Measurements from ENCODE around the gene SLC6A18. TPM values are rescaled to one million over a fixed set of nuclear protein-coding genes. Genes with fewer than 3 reads are reported as not detected.

SLC6A18 gene
- total and polyA plus RNA-seq, 9 of the 15 experiments (the other 6 are each of a cell fraction or from before 2014, with no cell fraction given) = not detected

DNA sequence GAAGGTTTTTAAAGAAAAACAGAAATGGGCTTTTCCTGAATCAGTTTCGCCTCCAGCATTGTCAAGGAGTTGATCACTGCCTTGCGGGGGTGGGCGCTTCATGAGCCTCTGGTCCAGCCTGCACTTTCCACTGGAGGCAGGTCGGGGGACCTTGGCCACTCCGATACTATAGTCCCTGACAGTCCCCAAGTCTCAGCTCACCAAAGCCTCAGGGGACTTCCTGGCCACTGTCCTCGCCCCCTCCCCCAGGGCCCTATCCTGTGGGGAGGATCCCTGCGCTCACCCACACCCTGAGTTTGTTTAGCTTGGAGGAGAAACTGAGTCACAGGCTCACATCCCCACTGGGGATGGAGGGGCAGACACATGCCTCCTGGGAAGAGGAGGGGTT, 22.4 kb upstream of the SLC6A18 start:
- Histone ChIP-seq H2AFZ (ENCODE audit: low read depth, low read length) (no peak overlapping the region), H3K9ac (ENCODE audit: insufficient read depth in 1 of 2, low read depth in 2 of 2, low read length in 2 of 2) (no peak overlapping the region; a peak in 1 of 4 replicates), H4K20me1 (replicated peaks; ENCODE audit: control insufficient read depth, insufficient read depth, low read length) (0 out of 2 replicates have a peak, but pooled peaks cover 5% of the 10 kb centered on the region), H3K9me3 (replicated peaks; ENCODE audit: control insufficient read depth, insufficient read depth, low read depth, low read length) (no peaks in the 10 kb centered on the region), H3K4me3 (no peak overlapping the region), H3K36me3 (ENCODE audit: control insufficient read depth, insufficient read depth, low read length) (no peaks in the 10 kb centered on the region), H3K4me1 (replicated peaks in 1 of 2; ENCODE audit: control insufficient read depth in 2 of 2, insufficient read depth in 2 of 2, low read length in 2 of 2) (peaks cover 42 to 87% of the 10 kb centered on the region in 2 experiments), H3K4me2 (ENCODE audit: insufficient read depth, low read length) (no peak overlapping the region), H3K27me3 (ENCODE audit: control insufficient read depth in 2 of 2, insufficient read depth in 2 of 2, low read length in 2 of 2) (peaks cover 0 to 21% of the 10 kb centered on the region in 2 experiments; a peak in 3 of 5 replicates), H3K9me1 (ENCODE audit: control insufficient read depth, insufficient read depth, low read length) (no peaks in the 10 kb centered on the region), H3K79me2 (ENCODE audit: control insufficient read depth, insufficient read depth, low read length) (no peaks in the 10 kb centered on the region; the same call in 2 of the 3 replicates), H3K27ac (ENCODE audit: extremely low read depth, low read depth, low read length) (no peak overlapping the region)
- FAIRE-seq (peak; percentile 51), ATAC-seq (no peak), DNase-seq (ENCODE audit: extremely low read depth in 1 of 4, low spot score in 3 of 4) (no peak)
- ChIA-PET CTCF (ENCODE audit: low intra/inter-chr PET ratio) (interaction anchor here (0.8 to 3.0 kb wide), 2 partner anchors 28 to 35 kb away, joined by 3 to 25 read pairs; no protein-coding TSS in a partner anchor), POLR2A (interaction anchor here (0.7 to 1.1 kb wide), 2 partner anchors 16 to 20 kb away, joined by 3 read pairs; no protein-coding TSS in a partner anchor)
- in situ Hi-C loops (cut with MboI) (no loop called here), intact Hi-C loops (cut with micrococcal nuclease) (no loop called here)
- TF ChIP-seq ZNF253 (CRISPR knock-in tag; conservative IDR thresholded peaks at IDR 0.05) = no peak
- TF ChIP-seq EGR1 (conservative IDR thresholded peaks at IDR 0.05) = peak; percentile 18; the same call in 1 of the 2 replicates
- BruUV-seq (replicated peaks) = no TSS peak
- WGBS (ENCODE audit: insufficient coverage, low coverage, missing lambda C conversion rate) = 61% methylated on average over 7 of the region's 7 CpGs

DNA sequence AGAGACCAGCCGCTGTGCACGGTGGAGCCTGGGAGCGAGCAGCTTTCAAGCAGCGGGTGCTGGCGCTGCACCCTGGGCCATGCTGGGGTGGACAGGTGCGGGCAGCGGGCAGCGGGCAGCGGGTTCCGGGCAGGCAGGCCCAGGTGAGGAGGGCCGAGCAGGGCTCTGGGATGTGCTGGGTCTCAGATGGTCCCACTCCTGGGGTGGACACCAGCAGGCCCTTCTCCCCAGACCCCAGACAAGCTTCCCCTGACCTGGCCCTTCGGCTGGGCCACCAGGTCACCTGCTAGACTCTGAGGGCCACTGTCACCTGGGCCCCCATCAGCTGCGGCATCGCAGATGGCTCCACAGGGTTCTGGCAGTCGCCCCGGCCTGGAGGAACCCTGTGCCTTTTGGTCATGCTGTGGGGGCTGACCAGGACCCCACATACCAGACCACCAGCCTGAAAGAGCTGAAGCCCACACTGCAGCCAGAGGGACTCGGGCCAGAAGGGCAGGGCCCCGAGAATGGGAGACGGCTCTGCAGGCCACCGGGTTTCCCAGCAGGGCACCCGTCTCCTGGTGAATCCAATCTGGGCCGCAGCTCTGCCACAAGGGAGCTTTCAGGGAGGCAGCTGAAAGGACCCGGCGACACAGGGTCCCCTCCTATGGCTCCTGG, 21.7 kb upstream of the SLC6A18 start:
- Histone ChIP-seq H3K27me3 (ENCODE audit: control insufficient read depth in 2 of 2, insufficient read depth in 2 of 2, low read length in 2 of 2) (peaks cover 0 to 26% of the 10 kb centered on the region in 2 experiments; a peak in 3 of 5 replicates), H3K9ac (ENCODE audit: insufficient read depth in 1 of 2, low read depth in 2 of 2, low read length in 2 of 2) (no peak overlapping the region), H3K4me3 (no peak overlapping the region), H3K4me2 (ENCODE audit: insufficient read depth, low read length) (no peak overlapping the region), H3K9me3 (replicated peaks; ENCODE audit: control insufficient read depth, insufficient read depth, low read depth, low read length) (no peaks in the 10 kb centered on the region), H3K79me2 (ENCODE audit: control insufficient read depth, insufficient read depth, low read length) (no peaks in the 10 kb centered on the region; the same call in 2 of the 3 replicates), H3K4me1 (replicated peaks in 1 of 2; ENCODE audit: control insufficient read depth in 2 of 2, insufficient read depth in 2 of 2, low read length in 2 of 2) (peaks cover 38 to 85% of the 10 kb centered on the region in 2 experiments), H3K27ac (ENCODE audit: extremely low read depth, low read depth, low read length) (no peak overlapping the region), H3K36me3 (ENCODE audit: control insufficient read depth, insufficient read depth, low read length) (no peaks in the 10 kb centered on the region), H3K9me1 (ENCODE audit: control insufficient read depth, insufficient read depth, low read length) (no peaks in the 10 kb centered on the region), H4K20me1 (replicated peaks; ENCODE audit: control insufficient read depth, insufficient read depth, low read length) (0 out of 2 replicates have a peak, but pooled peaks cover 5% of the 10 kb centered on the region), H2AFZ (ENCODE audit: low read depth, low read length) (no peak overlapping the region)
- in situ Hi-C loops (cut with MboI) (no loop called here), intact Hi-C loops (cut with micrococcal nuclease) (no loop called here)
- ChIA-PET POLR2A (no interaction called here), CTCF (ENCODE audit: low intra/inter-chr PET ratio) (interaction anchor here (3.0 kb wide), 1 partner anchor 35 kb away, joined by 25 read pairs; no protein-coding TSS in a partner anchor)
- FAIRE-seq (no peak), DNase-seq (ENCODE audit: extremely low read depth in 1 of 4, low spot score in 3 of 4) (no peak), ATAC-seq (no peak)
- 68% methylated on average over 23 of the region's 24 CpGs for WGBS (ENCODE audit: insufficient coverage, low coverage, missing lambda C conversion rate)
- no TSS peak for BruUV-seq (replicated peaks)
- TF ChIP-seq YY1 (IDR thresholded peaks at IDR 0.05; ENCODE audit: borderline replicate concordance in 1 of 3, control insufficient read depth in 1 of 3, extremely low read depth in 1 of 3, insufficient read depth in 3 of 3, insufficient read length in 1 of 3, insufficient replicate concordance in 2 of 3, low read depth in 1 of 3, low read length in 2 of 3) = no peak
- TF ChIP-seq SMARCA5 (IDR thresholded peaks at IDR 0.05) = no peak
- TF ChIP-seq ZSCAN32 (CRISPR knock-in tag; IDR thresholded peaks at IDR 0.05) = no peak
- TF ChIP-seq, protein P1, sequence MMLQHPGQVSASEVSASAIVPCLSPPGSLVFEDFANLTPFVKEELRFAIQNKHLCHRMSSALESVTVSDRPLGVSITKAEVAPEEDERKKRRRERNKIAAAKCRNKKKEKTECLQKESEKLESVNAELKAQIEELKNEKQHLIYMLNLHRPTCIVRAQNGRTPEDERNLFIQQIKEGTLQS (IDR thresholded peaks at IDR 0.05) = no peak
- TF ChIP-seq, protein P1 (CRISPR knock-in tag; conservative IDR thresholded peaks at IDR 0.05) = no peak
- TF ChIP-seq NFYB (IDR thresholded peaks at IDR 0.05; ENCODE audit: extremely low read depth, insufficient read length) = no peak
- no peak for TF ChIP-seq SPI1 (IDR thresholded peaks at IDR 0.05; ENCODE audit: borderline replicate concordance, low read depth, low read length)
- TF ChIP-seq ZKSCAN8 (CRISPR knock-in tag; IDR thresholded peaks at IDR 0.05) = no peak
- no peak for TF ChIP-seq NFIC (IDR thresholded peaks at IDR 0.05)
- no peak for TF ChIP-seq FOS (IDR thresholded peaks at IDR 0.05; ENCODE audit: extremely low read depth, insufficient read length)
- TF ChIP-seq ZFP36 (IDR thresholded peaks at IDR 0.05; ENCODE audit: low read depth, low read length, partially characterized antibody) = no peak
- no peak for TF ChIP-seq TEAD2 (tag; IDR thresholded peaks at IDR 0.05)

Data from K562 (cell line).